ENCODE data around the gene EMILIN1. TPM values are rescaled to one million over a fixed set of nuclear protein-coding genes. Genes with fewer than 3 reads are reported as not detected.

The EMILIN1 gene
- polyA plus RNA-seq, 2 donors = 10.7 to 12.1 TPM

DNA sequence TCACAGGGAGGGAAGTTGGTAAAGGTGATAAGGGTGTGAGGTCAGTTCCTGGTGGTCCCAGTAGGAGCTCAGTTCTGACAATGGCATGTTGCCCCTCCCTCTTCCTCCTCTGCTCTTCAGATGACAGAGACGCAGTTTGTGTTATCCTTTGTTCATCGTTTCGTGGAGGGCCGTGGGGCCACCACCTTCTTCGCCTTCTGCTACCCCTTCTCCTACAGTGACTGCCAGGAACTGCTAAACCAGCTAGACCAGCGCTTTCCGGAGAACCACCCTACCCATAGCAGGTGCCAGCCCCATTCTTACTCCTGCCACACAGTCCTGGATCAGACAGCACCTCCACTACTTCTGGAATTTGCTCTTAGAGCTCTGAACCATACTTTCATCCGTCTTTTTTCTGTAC is 24.6 kb upstream of the EMILIN1 start:
- no peak overlapping the region for H3K27ac ChIP-seq (ENCODE audit: low read depth in 2 of 2, low read length in 1 of 2)
- WGBS, 2 donors = 87 to 91% methylated on average over 8 of the region's 8 CpGs
- no peaks in the 10 kb centered on the region for H3K4me1 ChIP-seq (ENCODE audit: control insufficient read depth in 2 of 2, insufficient read depth in 2 of 2, low read length in 1 of 2)
- no peaks in the 10 kb centered on the region for H3K9me3 ChIP-seq (ENCODE audit: control insufficient read depth in 2 of 2, insufficient read depth in 1 of 2, low read depth in 1 of 2, low read length in 1 of 2)
- no peak overlapping the region for H3K4me3 ChIP-seq (ENCODE audit: low read depth in 1 of 2, low read length in 2 of 2)
- no peaks in the 10 kb centered on the region for H3K27me3 ChIP-seq (ENCODE audit: control insufficient read depth in 1 of 2, insufficient read depth in 2 of 2, low read length in 2 of 2)
- H3K36me3 ChIP-seq (ENCODE audit: control insufficient read depth in 2 of 2, insufficient read depth in 2 of 2, low read length in 1 of 2) = peaks cover 8 to 19% of the 10 kb centered on the region in 2 donors

DNA sequence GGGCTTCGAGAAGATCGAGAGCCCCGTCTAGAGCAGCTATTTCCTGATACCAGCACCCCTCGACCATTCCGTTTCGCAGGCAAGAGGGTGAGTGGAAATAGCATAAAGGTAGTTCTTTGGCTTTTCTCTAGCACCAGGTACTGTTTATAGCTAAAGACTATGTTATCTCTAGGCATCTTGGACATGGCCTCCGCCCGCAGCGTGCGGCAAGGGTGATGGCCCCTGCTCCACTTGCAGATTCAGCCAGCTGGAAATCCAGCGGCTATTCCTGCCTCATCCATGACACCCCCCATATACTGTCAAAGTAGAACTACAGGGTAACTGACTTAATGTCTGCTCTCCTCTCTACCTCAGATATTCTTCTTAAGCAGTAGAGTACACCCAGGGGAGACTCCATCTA is 23.7 kb upstream of the EMILIN1 start:
- Histone ChIP-seq H3K27me3 (ENCODE audit: control insufficient read depth in 1 of 2, insufficient read depth in 2 of 2, low read length in 2 of 2) (no peaks in the 10 kb centered on the region), H3K4me3 (ENCODE audit: low read depth in 1 of 2, low read length in 2 of 2) (no peak overlapping the region), H3K27ac (ENCODE audit: low read depth in 2 of 2, low read length in 1 of 2) (no peak overlapping the region), H3K9me3 (ENCODE audit: control insufficient read depth in 2 of 2, insufficient read depth in 1 of 2, low read depth in 1 of 2, low read length in 1 of 2) (no peaks in the 10 kb centered on the region), H3K4me1 (ENCODE audit: control insufficient read depth in 2 of 2, insufficient read depth in 2 of 2, low read length in 1 of 2) (no peaks in the 10 kb centered on the region), H3K36me3 (ENCODE audit: control insufficient read depth in 2 of 2, insufficient read depth in 2 of 2, low read length in 1 of 2) (peaks cover 12 to 21% of the 10 kb centered on the region in 2 donors)
- WGBS, 2 donors = 93 to 95% methylated on average over 11 of the region's 11 CpGs

DNA sequence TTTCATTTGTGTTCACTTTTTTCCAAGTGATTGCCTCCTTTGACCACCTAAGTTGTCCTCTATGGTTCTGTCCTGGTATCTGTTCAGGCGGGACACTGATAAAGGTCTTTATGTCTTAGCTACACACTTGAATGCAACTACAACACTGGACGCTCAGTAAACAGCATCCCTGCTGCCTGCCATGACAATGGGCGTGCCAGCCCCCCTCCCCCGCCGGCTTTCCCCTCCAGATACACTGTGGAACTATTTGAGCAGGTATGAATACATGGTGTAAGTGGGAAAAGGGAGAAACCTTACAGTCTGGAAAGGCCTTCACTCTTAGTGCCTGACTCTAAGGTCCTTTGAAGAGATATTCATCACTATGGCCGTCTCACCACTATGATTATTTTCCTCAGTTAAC is 21.2 kb upstream of the EMILIN1 start:
- no peaks in the 10 kb centered on the region for H3K4me1 ChIP-seq (ENCODE audit: control insufficient read depth in 2 of 2, insufficient read depth in 2 of 2, low read length in 1 of 2)
- no peaks in the 10 kb centered on the region for H3K27me3 ChIP-seq (ENCODE audit: control insufficient read depth in 1 of 2, insufficient read depth in 2 of 2, low read length in 2 of 2)
- no peak overlapping the region for H3K27ac ChIP-seq (ENCODE audit: low read depth in 2 of 2, low read length in 1 of 2)
- H3K4me3 ChIP-seq (ENCODE audit: low read depth in 1 of 2, low read length in 2 of 2) = no peak overlapping the region
- no peaks in the 10 kb centered on the region for H3K9me3 ChIP-seq (ENCODE audit: control insufficient read depth in 2 of 2, insufficient read depth in 1 of 2, low read depth in 1 of 2, low read length in 1 of 2)
- peaks cover 12 to 21% of the 10 kb centered on the region in 2 donors for H3K36me3 ChIP-seq (ENCODE audit: control insufficient read depth in 2 of 2, insufficient read depth in 2 of 2, low read length in 1 of 2)
- WGBS, 2 donors = 92 to 94% methylated on average over 6 of the region's 6 CpGs

DNA sequence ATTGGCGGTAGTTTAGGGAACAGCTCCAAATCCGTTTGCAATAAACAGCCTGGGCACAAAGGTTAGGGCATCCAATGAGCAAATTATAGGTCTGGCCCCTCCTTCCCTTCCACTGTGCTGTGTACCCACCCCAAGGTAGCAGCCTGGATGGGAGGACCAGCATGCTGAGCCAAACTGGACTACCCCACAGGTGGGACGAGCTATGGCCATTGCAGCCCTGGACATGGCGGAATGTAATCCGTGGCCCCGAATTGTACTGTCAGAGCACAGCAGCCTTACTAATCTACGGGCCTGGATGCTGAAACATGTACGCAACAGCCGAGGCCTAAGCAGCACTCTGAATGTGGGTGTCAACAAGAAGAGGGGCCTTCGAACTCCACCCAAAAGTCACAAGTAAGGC is 20.2 kb upstream of the EMILIN1 start:
- Histone ChIP-seq H3K4me3 (ENCODE audit: low read depth in 1 of 2, low read length in 2 of 2) (no peak overlapping the region), H3K27me3 (ENCODE audit: control insufficient read depth in 1 of 2, insufficient read depth in 2 of 2, low read length in 2 of 2) (no peaks in the 10 kb centered on the region), H3K36me3 (ENCODE audit: control insufficient read depth in 2 of 2, insufficient read depth in 2 of 2, low read length in 1 of 2) (peaks cover 12 to 20% of the 10 kb centered on the region in 2 donors), H3K4me1 (ENCODE audit: control insufficient read depth in 2 of 2, insufficient read depth in 2 of 2, low read length in 1 of 2) (no peaks in the 10 kb centered on the region), H3K9me3 (ENCODE audit: control insufficient read depth in 2 of 2, insufficient read depth in 1 of 2, low read depth in 1 of 2, low read length in 1 of 2) (no peaks in the 10 kb centered on the region), H3K27ac (ENCODE audit: low read depth in 2 of 2, low read length in 1 of 2) (no peak overlapping the region)
- 91 to 94% methylated on average over 10 of the region's 10 CpGs for WGBS, 2 donors

DNA sequence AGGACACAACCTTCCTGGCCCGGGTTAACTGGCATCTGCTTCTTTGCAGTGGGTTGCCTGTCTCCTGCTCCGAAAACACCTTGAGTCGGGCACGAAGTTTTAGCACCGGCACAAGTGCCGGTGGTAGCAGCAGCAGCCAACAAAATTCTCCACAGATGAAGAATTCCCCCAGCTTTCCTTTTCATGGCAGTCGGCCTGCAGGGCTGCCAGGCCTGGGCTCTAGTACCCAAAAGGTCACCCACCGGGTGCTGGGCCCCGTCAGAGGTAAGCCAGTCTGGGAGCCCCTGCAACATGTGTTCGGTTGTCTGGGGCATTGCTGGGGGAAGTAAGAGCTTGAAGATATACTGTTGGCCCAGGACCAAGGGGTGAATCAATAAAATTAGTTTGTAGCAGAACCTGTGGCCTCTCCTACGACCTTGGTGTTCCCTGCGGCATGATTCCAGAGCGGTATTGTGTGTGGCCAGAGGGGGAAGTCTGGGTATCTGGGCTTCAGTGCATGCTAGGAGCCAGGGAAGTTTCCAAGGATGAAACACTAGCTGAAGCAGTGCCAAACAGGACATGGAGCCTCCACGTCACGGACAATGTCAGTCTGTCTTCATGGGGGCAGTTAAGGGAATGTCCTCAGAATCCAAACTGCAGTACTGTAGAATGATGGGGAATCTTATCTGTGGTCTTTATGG is 19.1 kb upstream of the EMILIN1 start:
- H3K4me3 ChIP-seq (ENCODE audit: low read depth in 1 of 2, low read length in 2 of 2) = no peak overlapping the region
- no peaks in the 10 kb centered on the region for H3K9me3 ChIP-seq (ENCODE audit: control insufficient read depth in 2 of 2, insufficient read depth in 1 of 2, low read depth in 1 of 2, low read length in 1 of 2)
- H3K4me1 ChIP-seq (ENCODE audit: control insufficient read depth in 2 of 2, insufficient read depth in 2 of 2, low read length in 1 of 2) = no peaks in the 10 kb centered on the region
- H3K27me3 ChIP-seq (ENCODE audit: control insufficient read depth in 1 of 2, insufficient read depth in 2 of 2, low read length in 2 of 2) = no peaks in the 10 kb centered on the region
- WGBS, 2 donors = 71 to 79% methylated on average over 15 of the region's 15 CpGs
- H3K36me3 ChIP-seq (ENCODE audit: control insufficient read depth in 2 of 2, insufficient read depth in 2 of 2, low read length in 1 of 2) = peaks cover 12 to 14% of the 10 kb centered on the region in 2 donors
- no peak overlapping the region for H3K27ac ChIP-seq (ENCODE audit: low read depth in 2 of 2, low read length in 1 of 2)

DNA sequence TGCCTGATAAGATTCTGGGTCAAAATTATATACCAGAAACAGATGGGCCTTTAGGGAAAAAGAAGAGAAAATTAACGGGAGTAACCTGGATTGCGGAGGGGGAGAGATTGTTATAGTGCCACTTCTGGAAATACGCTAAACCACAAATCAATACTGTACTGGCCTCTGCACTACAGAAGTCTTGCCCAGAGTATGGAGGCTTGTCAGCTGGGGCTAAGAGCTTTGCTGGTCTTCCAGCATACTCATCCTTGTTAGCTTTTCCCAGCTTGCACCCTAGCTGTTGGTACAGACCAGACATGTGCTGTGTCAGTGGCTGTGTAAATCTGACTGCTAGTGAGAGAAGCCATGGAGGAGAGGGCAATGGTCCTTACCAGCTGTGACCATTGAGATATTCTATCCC is 18.1 kb upstream of the EMILIN1 start:
- no peaks in the 10 kb centered on the region for H3K4me1 ChIP-seq (ENCODE audit: control insufficient read depth in 2 of 2, insufficient read depth in 2 of 2, low read length in 1 of 2)
- H3K27ac ChIP-seq (ENCODE audit: low read depth in 2 of 2, low read length in 1 of 2) = no peak overlapping the region
- H3K27me3 ChIP-seq (ENCODE audit: control insufficient read depth in 1 of 2, insufficient read depth in 2 of 2, low read length in 2 of 2) = no peaks in the 10 kb centered on the region
- H3K36me3 ChIP-seq (ENCODE audit: control insufficient read depth in 2 of 2, insufficient read depth in 2 of 2, low read length in 1 of 2) = peaks cover 6 to 12% of the 10 kb centered on the region in 2 donors
- no peaks in the 10 kb centered on the region for H3K9me3 ChIP-seq (ENCODE audit: control insufficient read depth in 2 of 2, insufficient read depth in 1 of 2, low read depth in 1 of 2, low read length in 1 of 2)
- no peak overlapping the region for H3K4me3 ChIP-seq (ENCODE audit: low read depth in 1 of 2, low read length in 2 of 2)
- 89 to 90% methylated on average over 3 of the region's 3 CpGs for WGBS, 2 donors

DNA sequence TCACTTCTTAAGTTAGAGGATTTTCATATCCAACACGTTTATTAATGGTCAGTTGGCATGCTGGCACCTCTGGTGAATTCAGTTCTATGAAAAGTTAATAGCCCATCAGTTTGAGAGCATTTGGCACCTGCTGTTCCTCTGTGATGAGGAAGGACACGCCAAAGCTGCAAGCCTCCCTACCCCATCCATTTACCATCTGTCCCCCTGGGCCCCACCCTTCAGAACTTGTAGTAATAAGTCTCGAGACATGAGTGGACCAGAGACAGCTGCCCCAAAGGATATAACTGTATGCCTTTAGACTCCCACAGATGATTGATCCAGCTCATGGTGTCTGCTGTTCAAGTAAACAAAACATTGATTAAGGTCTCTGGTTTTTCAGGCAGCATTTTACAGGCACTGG is 13.3 kb upstream of the EMILIN1 start:
- WGBS, 2 donors = 81 to 87% methylated on average over 3 of the region's 3 CpGs
- no peak overlapping the region for H3K4me3 ChIP-seq (ENCODE audit: low read depth in 1 of 2, low read length in 2 of 2)
- no peaks in the 10 kb centered on the region for H3K4me1 ChIP-seq (ENCODE audit: control insufficient read depth in 2 of 2, insufficient read depth in 2 of 2, low read length in 1 of 2)
- no peaks in the 10 kb centered on the region for H3K9me3 ChIP-seq (ENCODE audit: control insufficient read depth in 2 of 2, insufficient read depth in 1 of 2, low read depth in 1 of 2, low read length in 1 of 2)
- H3K27ac ChIP-seq (ENCODE audit: low read depth in 2 of 2, low read length in 1 of 2) = no peak overlapping the region
- H3K27me3 ChIP-seq (ENCODE audit: control insufficient read depth in 1 of 2, insufficient read depth in 2 of 2, low read length in 2 of 2) = no peaks in the 10 kb centered on the region
- H3K36me3 ChIP-seq (ENCODE audit: control insufficient read depth in 2 of 2, insufficient read depth in 2 of 2, low read length in 1 of 2) = peaks cover 0 to 11% of the 10 kb centered on the region in 2 donors

DNA sequence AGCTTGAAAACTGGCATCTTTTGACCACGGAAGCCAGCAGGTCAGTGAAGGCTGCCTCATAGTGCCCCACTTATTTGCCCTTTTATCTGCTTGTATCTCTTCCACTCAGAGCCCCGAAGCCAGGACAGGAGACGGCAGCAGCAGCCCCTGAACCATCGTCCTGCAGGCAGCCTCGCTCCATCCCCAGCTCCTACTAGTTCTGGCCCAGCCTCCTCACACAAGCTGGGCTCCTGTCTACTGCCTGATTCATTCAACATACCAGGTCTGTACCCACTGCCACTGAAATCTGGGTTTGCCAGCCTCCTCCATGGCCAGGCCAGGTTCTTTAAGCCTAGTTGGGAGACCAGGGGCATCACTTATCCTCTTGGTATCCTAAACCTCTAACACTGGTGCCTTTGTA is 11.0 kb upstream of the EMILIN1 start:
- 92 to 93% methylated on average over 5 of the region's 5 CpGs for WGBS, 2 donors
- H3K4me3 ChIP-seq (ENCODE audit: low read depth in 1 of 2, low read length in 2 of 2) = no peak overlapping the region

DNA sequence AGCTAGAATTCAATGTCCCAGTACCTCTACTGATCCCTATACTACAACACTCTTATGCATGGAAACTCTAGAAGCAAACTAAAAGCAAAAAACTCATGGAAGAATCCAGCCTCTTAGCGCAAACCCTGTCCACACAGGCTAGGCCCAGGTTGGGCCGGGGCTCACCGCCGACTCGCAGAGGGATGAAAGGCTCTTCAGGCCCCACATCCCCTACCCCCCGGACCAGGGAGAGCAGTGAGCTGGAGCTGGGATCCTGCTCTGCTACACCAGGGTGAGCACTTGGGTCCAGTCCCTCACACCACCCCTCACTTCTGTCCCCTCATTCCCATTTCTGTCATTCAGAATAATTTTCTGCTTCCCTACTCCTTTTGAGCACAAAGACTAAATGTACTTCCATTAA is 9.0 kb upstream of the EMILIN1 start:
- Histone ChIP-seq H3K27me3 (ENCODE audit: control insufficient read depth in 1 of 2, insufficient read depth in 2 of 2, low read length in 2 of 2) (no peaks in the 10 kb centered on the region), H3K4me3 (ENCODE audit: low read depth in 1 of 2, low read length in 2 of 2) (no peak overlapping the region), H3K9me3 (ENCODE audit: control insufficient read depth in 2 of 2, insufficient read depth in 1 of 2, low read depth in 1 of 2, low read length in 1 of 2) (no peaks in the 10 kb centered on the region), H3K36me3 (ENCODE audit: control insufficient read depth in 2 of 2, insufficient read depth in 2 of 2, low read length in 1 of 2) (peaks cover 0 to 11% of the 10 kb centered on the region in 2 donors), H3K27ac (ENCODE audit: low read depth in 2 of 2, low read length in 1 of 2) (peak overlapping the region in 1 of 2 donors; percentile 35), H3K4me1 (ENCODE audit: control insufficient read depth in 2 of 2, insufficient read depth in 2 of 2, low read length in 1 of 2) (peaks cover 2 to 3% of the 10 kb centered on the region in 2 donors)
- WGBS, 2 donors = 93% methylated on average over 6 of the region's 6 CpGs

More for the DNA sequence above, 11.0 kb upstream of the EMILIN1 start:
- Histone ChIP-seq H3K27ac (ENCODE audit: low read depth in 2 of 2, low read length in 1 of 2) (no peak overlapping the region), H3K4me1 (ENCODE audit: control insufficient read depth in 2 of 2, insufficient read depth in 2 of 2, low read length in 1 of 2) (peaks cover 0 to 3% of the 10 kb centered on the region in 2 donors), H3K36me3 (ENCODE audit: control insufficient read depth in 2 of 2, insufficient read depth in 2 of 2, low read length in 1 of 2) (peaks cover 0 to 11% of the 10 kb centered on the region in 2 donors), H3K9me3 (ENCODE audit: control insufficient read depth in 2 of 2, insufficient read depth in 1 of 2, low read depth in 1 of 2, low read length in 1 of 2) (no peaks in the 10 kb centered on the region), H3K27me3 (ENCODE audit: control insufficient read depth in 1 of 2, insufficient read depth in 2 of 2, low read length in 2 of 2) (no peaks in the 10 kb centered on the region)

DNA sequence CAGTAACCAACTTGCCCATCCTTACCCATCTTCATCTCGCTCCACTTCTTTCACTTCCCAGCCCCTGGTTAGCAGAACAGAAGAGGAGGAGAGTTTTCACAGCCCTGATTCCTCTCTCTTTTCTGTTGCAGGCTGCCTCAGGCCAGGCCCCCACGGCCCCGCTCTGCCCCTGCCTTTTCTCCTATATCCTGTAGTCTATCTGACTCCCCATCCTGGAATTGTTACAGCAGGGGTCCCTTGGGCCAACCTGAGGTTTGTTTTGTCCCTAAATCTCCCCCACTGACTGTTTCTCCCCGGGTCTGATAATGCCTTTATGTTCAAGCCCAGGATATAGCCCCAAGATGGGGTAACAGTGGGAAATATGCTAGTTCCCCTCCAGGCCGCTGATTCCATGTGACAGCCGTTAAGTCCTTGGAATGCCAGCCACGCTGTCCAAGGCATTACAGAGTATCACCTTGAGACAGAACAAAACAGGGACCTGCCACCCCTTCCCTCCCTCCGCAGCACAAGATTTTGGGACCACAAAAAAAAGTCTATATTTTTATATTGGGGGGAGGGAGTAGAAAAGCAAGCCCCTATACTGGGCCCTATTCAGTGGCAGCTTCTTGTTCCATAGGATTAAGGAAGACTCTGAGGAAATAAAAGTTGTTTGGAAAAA is 8.3 kb upstream of the EMILIN1 start:
- H3K36me3 ChIP-seq (ENCODE audit: control insufficient read depth in 2 of 2, insufficient read depth in 2 of 2, low read length in 1 of 2) = peaks cover 0 to 11% of the 10 kb centered on the region in 2 donors
- 77 to 82% methylated on average over 8 of the region's 8 CpGs for WGBS, 2 donors
- peaks cover 2 to 3% of the 10 kb centered on the region in 2 donors for H3K4me1 ChIP-seq (ENCODE audit: control insufficient read depth in 2 of 2, insufficient read depth in 2 of 2, low read length in 1 of 2)
- H3K27me3 ChIP-seq (ENCODE audit: control insufficient read depth in 1 of 2, insufficient read depth in 2 of 2, low read length in 2 of 2) = no peaks in the 10 kb centered on the region
- H3K9me3 ChIP-seq (ENCODE audit: control insufficient read depth in 2 of 2, insufficient read depth in 1 of 2, low read depth in 1 of 2, low read length in 1 of 2) = no peaks in the 10 kb centered on the region
- peak overlapping the region in 1 of 2 donors; percentile 97 for H3K27ac ChIP-seq (ENCODE audit: low read depth in 2 of 2, low read length in 1 of 2)
- H3K4me3 ChIP-seq (ENCODE audit: low read depth in 1 of 2, low read length in 2 of 2) = peak overlapping the region in 1 of 2 donors; percentile 95
